NCI-H446 (cell line): ENCODE results near the gene RTRAF.

Experiments used
- DNase-seq, 2 experiments: peaks; one replicate each; lab custom pipeline; 2025; lab: John Stamatoyannopoulos, UW

RTRAF gene

DNA sequence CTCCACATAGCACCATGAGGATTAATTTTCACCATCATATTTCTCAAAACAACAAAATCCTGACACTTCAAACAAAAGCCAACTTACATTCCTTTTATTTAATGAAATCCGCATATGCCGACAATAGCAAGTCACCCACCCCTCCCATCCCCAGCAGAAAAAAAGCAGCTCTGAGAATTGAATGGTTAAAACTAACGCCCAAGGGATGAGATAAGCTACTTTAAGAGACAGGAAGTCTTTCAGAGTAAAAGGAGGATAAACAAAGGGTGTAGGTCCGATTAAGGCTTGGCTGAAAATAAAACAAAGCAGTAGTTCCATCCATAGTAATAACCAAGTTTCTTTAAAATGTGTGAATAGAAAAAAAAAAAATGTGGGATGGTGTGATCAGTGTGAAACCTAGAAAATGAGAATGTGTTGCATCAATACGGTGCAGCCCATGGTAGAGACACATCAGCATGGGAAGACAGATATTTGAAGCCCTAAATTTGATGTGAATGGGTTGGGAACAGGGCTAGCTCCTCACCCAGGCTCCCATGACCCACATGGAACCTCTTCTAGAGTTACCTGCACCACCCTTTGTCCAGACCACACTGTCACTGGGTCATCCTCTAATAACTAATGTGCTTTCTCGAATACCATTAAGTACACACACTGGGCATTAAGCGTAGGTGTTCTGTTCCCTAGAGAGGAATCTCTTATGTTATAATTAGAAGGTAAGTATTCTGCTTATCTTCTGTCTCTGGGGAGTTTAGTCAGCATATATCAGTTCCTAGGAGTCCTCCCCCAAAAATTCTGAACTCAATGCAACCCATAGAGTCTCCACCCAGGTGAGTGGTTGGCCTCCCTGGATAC is 31.7 kb downstream of the RTRAF start:
- no peak for DNase-seq

DNA sequence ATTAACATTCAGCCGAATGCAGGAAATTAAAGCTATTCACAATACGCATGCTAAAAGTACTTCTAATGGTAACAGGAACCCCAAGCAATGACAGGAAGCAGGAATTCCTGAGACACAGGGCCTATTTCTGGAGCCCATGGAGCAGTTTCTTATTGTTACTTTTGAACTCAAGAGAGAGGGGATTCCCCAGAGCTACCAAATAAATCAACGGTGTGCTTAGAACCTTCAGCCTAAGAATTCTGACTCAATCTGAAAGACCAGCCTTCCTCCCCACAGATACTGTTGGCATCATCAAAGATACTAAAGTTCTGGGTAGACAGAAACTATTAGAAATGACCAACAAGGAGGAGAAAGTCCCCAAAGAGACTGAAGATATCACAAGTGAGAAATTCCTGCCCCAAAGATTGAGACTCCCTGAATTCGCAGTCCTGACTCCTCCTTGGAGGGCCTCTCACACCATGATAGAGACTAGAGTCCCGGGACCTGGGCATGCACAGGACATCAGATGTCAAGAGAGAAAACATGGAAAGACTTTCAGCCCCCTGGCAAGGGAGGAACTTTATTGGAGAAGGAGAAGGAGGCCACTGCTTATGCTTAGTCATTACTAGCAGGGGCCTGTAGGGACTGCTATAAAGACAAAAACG is 32.7 kb downstream of the RTRAF start:
- no peak for DNase-seq

DNA sequence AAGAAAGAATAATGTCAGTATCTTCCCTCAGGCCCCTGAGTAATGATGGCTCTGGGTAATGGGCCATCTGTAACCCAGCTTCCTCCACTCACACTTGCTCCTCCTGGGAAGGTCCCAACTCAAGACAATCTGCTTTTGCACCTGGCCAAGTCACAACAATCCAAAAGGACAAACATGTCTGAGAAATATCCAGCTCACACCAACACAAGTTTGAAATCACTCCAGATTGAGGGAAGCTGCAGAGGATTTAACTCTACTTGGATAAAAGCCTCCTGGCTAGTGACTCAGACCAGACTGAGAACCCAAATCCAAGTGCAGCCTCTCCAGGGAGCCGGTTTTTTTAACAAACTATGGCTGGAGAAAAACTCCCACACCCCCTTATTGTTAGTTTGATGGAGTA is 34.2 kb downstream of the RTRAF start:
- DNase-seq: peak in 1 of 2 experiments; percentile 39

DNA sequence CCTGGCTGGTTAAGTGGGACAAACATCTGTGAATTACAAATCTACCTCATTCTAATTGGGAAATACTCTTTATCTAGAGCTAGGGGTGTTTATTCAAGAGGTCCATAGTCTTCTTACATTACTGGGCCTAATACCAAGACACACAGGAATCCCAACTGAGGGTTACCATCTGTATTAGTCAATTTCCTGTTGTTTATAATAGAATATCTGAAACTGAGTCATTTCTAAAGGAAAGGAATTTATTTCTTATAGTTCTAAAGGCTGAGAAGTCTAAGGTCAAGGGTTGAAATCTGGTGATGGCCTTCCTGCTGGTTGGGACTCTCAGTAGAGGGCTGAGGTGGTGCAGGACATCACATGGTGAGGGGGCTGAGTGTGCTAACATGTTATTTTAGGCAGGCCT is 36.0 kb downstream of the RTRAF start:
- no peak for DNase-seq

DNA sequence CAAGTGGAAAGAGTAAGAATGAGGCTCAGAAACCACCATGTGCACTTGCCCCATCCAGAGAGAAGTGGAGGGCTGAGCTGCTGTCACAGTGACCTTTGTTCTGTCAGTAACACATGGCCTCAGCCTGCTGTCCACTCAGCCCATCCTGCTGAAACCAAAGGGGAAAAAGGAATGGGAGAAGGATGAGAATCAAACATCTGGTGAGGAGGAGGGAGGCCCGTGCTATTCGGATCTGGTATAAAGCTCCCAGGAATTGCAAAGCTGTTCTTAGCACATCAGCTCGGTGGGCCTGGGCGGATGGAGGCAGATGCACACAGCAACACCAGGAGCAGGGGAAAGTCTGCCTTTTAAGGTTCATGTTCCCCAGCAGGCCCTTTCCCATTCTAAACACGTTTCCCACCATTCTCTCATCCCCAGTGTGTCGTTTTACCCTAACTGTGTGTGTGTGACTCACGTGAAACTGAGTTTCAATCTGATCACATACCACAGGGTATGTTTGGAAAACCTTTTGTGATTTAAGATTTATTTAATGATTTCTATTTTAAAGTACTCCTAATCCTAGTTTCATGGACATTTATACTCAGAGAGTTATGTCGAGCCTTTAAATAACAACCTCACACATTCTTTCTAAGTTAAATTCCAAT is 36.8 kb downstream of the RTRAF start:
- no peak for DNase-seq

DNA sequence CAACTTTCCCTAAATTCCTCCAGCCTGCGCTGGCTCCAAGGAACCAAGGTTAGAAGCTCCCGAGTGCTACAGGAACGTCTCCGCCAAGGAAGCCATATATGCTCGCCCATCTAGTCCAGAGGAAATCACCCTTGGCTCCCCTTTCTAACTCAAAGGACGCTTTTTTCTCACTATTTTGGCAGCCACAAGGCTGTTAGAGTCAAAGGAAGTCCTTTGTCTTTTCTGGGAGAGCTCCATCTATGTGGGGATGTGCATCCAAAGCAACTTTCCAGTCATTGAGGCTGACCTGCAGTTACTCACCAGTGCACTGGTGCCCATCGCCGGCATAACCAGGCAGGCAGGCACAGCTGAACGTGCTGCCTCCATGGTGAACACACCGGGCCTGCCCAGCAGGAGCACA is 37.6 kb downstream of the RTRAF start:
- no peak for DNase-seq

DNA sequence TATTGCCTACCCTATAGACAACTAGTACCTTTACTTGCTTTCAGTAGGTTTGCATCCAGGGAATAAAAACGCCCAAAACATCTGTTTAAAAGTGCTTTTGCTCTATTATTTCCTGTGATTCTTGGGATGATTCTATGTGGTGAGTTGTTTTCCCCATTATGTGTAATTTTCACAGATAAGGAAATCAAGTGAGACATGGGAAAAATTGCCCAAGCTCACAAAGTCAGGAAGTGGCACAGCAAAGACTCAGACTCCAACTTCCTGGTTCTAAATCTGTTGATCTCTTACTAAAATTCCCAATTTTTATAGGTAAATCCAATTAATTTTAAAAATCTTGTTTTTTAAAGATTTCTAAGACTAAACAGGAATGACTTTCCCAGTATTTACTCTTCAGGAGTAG is 40.5 kb downstream of the RTRAF start:
- no peak for DNase-seq

DNA sequence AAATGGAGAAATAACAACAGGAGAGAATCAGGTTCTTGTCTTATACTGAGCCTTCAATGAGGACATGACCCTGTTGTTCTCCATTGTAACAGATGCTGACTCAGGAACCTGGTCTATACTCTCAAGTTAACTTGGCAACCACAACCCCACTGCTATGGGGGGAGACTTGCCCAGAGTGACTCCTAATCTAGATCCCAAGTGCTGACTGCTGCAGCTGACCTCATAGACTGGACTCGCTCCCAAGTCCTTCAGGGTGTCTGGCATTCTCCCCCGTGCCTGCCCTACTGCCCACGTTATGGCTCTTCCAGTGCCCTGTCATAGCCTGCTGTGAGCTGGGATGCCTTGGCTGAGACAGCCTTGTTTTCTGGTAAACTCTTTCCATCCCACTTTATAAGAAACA is 42.4 kb downstream of the RTRAF start:
- DNase-seq: peak in 1 of 2 experiments; percentile 30

DNA sequence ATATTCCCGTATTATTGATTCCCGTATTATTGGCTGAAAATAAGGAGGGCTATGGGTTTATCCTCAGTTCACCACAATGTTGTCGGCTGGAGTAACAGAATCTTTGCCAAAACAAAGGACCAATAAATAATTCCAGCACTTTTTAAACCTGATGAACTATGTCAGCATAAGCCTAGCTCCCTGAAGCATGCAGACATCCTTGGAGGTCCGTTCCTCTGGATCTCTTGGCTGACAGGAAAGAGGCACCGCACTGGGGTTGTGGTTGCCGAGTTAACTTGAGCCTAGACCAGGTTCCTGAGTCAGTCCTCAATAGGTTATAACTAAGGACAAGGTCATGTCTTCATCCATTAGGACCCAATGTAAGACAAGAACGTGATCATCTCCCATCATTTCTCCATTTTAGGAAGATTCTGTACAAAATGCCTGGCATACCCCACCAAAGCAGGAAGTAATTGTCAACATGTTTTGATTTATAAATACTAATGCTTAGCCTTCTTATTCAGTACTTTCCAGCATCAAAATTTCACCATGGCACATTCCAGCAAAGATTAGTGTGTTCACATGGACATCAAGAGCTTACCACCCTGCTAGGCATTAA is 43.0 kb downstream of the RTRAF start:
- DNase-seq: no peak

DNA sequence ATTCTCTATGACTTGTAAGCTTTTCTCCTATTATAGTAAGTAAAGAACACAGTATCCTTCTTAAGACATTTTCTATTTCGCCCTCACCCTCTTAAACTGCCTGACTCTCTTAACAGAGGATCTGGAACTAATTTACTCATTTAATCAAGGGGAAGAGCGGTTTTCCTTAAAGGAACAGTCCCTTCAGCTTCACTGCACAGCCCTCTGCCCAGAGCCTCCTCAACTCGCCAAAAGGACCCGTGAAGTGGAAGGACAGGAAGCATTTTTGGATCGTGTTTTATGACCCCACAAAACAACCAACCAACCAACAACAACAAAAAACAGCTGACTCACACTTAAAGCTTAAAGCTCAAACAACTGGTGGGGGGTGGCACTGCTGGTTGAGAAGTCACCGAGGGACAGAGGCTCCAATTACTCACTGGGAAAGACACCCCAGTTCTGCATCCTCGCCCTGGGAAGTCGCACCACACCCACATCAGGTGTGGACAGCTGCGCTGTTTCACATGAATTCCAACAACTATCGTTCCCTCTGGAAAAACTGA is 43.8 kb downstream of the RTRAF start:
- DNase-seq: no peak

DNA sequence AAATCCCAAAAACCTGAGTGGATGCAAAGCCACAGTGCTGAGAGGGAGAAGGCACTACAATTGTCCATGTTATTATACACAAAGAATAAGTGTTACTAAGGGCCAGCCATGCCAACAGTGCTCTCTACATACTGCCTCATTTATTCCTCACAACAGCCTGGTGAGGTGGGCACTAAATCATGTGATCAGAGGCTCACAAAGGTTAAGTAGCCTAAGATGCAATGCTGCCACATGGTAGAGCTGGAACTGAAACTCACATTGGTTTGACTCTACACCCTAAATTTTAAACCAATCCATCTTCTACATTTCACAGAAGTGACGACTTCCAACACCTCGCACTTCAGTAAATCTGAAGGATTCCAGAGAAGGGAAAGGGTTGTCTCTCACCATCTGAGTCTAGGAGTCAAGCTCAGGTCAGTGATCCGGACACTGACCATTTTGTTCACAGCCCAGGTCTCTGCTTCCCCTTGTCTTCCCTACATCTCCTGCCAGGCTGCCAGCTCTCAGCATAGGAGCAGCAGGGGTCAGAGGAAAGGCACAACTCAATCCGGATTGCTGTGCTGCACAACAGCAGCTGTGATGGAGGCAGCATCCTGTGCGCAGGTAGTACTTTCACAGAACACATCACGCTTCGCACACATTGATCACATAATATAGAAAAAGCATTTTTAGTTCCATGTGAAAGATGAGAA is 49.9 kb downstream of the RTRAF start:
- no peak for DNase-seq

DNA sequence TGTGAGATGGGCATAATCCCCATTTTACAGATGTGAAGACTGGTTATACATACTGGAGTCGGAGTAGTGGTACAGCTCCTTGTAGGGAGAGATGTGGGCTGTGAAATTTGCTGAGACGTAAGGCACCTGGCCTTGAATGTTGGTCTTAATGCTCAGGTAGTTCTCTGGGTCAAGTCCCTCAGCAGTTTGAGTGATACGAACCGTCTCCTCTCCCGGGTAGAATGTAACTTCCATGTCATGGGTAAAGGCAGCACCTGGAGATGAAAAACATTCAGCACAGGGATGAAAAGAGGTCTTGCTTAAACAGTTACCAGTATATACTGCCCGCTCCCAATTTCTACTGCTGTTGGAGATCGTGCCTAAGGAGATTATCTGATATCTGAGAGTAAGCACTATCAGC is 51.3 kb downstream of the RTRAF start:
- DNase-seq: no peak

DNA sequence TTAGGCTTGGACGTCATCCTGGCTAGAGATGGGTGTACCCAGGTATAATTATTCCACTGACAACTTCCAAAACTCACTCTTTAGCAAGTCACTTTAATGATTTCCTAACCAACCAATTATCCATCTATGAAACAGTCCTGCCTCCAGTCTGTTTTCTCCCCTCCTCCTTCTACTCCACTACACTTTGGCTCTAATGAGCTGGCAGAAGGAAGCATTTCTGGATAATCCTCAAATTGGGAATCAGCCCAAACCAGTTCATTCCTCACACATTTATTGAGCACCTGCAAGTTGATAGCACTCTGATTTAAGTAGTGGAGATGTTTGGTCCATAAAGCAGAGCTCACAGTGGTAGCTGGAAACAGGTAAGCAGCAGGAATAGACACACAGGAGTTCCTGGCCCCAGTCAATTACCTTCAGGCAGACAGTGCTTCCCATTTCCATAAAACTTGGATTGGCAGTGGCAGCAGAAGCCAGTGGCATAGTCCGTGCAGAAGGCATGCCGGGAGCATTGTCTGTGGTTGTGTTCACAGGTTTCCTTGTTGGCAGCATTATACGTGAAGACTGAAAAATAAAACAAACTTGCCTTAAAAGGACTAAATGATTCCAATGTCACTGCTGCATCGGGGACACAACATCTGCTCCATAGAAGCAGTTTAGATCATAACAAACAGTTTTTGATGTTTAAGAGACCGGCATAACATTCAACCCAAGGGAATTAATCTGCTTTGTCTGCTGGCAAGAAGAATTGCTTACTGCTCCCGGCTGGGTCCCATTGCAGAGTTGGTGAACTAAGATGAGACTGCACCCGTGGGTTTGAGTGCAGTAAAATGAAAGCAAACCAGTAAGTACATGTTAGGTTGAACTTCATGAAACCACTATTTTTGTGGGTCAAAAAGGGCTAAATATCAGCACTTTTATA is 53.3 kb downstream of the RTRAF start:
- peak in 1 of 2 experiments; percentile 51 for DNase-seq

DNA sequence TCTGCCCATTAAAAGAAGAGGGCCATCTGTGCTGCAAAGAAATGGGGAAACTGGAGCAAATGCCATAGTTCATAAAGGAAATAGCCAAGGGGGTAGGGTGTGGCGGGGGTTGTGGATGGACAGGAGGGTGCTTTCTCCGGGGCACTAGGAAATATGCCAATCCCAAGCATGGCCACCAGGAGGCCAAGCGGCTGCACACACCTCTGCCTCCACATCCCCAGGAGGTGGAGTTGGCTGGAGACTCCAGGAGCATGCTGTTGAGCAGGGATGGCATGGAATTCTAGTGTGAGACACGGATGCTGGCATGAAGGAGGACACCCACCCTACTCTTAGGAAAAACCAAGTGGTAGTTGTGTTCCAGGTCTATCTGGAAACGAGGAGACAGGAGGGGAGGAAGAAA is 54.3 kb downstream of the RTRAF start:
- DNase-seq: peak in 1 of 2 experiments; percentile 25

DNA sequence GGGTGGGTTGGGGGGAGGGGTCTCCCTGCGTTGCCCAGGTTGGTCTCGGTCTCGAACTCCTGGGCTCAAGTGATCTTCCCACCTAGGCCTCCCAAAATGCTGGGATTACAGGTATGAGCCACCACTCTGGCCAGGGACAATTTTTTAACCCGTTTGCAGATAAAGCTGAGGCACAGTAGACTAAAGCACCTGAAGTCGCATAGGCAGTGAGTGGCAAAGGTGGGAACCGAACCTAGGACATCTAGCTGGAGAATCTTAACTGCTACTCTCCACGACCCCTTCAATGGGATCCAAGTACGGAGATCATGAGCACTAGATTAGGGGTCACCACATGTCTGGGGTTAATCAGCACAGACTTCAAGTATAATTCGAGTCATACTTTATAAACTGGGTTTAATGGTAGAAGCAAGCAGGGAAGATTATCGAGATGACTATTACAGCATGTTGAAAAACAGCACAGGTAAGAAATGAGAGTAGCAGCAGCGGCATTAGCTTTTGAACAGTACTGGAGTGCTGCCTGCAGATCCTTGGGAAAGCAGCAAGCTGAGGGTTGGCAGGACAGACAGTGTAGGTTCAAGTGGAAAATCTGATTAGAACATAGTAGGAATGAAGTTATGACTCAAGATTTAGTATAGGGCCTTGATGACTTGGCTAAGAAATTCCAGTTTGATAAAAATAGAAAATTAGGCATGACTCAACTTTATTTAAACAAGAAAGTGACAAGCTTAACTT is 55.6 kb downstream of the RTRAF start:
- no peak for DNase-seq

DNA sequence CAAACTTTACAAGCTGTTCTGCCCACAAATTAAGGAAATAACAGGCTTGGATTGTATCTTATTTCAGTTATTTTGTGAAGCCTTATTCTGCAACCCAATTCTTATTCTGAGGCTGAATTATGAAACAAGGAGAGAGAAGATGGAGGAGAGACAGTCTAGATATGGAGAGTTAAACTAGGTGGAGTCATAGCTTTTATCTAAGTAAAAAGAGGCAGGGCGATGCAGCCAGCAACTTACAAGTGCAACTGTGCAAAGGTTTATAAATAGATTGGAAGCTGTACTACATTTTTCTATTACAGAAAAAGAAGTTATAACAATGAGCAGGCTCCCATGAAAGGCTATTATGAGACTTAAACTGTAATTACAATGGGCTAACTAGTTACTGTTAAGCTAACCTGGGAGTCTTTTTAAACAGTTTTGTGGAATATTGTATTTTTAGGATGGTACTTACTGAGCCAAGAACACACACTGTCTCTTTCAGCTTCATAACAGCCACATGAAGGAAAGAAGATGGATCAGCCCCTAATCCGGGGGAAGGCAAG is 57.1 kb downstream of the RTRAF start:
- no peak for DNase-seq

DNA sequence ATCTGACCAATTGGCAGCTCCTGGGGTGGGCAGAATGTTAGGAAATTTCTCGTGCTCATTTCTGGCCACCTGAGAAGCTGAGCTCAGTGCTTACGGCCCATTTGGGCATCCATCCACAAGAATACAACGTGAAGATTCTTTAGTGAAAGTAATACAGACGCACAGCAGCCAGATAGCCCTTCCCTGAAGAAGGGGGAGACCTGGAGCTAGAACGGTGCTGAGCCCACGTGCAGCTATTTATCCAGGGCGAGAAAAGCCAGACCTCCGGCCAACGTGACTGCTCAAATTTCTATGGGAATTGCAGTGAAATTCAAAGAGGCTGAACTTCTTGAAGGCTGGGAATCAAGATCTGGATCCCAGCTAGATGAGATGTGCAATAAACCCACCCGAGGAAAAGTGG is 58.8 kb downstream of the RTRAF start:
- DNase-seq: no peak

DNA sequence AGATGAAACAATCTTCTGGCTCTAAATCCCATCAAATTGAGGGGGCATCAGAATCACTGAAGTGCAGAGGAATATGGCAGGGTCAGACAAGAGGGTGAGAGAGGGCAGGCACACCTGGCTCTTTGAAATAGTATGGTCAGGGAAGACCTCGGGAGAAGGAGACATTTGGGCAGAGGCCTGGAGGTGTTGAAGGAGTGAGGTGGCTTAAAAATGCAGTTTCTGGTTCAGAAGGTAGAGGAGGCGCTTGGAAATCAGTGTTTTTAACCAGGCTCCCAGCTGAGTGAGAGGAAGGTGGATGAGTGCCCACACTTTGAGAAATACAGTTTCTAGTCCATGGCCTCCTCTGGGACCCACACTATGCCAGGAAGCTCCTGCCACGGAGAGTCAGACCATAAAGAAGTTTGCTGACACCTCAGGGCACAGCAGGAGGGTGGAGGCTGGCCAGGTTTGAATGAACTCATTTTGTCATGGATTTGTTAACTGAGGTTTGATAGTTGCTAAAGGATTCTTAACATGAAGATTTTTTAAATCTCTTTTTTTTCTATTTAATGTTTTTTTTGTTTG is 59.4 kb downstream of the RTRAF start:
- peak; percentile 34 to 56 for DNase-seq

DNA sequence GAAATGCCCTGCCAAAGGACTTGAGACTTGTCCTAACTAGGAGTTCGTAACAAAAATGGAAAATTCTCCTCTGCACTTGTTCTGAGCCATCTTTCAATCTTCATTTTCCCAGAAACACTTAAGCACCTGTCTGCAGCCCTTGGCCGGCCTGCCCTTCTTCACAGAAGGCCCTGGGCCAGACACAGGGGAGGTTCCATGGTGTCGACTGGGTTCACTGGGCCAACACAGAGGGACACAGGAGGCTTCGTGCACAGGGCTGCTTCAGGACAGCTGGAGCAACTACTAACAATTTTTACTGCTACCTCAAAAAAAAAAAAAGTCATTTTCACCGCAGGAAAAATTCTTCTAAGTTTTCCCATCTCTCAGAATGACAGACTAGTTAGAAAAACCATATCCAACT is 59.9 kb downstream of the RTRAF start:
- DNase-seq: no peak
